Activated CD4-positive, alpha-beta T cell treated with anti-CD3 and anti-CD28 coated beads, Interleukin-2, Interleukin-4, amounts not matched to agents 100 ng/mL and 50 ng/mL, durations not matched to agents 16 hours and 8 hours (primary cell): ENCODE measurements around the gene C10orf53.

ENCODE experiments used
- DNase-seq: peaks from one replicate; pipeline ENCODE4 v3.0.0-alpha.2; 2020; ENCODE audit warnings: low spot score

Gene C10orf53

GRCh38 chr10:49679480-49679893, at the start of gene C10orf53:
TSS of gene C10orf53 (plus strand) at chr10:49679651. CDS start at chr10:49679698, 47 bp downstream.
- DNase-seq = peak; percentile 34

- no peak for DNase-seq
These were observed 47.5 kb upstream of the C10orf53 start for GRCh38 chr10:49631975-49632374.

GRCh38 chr10:49632406-49633317, 46.8 kb upstream of the C10orf53 start:
- no peak for DNase-seq

GRCh38 chr10:49633327-49634068, 46.0 kb upstream of the C10orf53 start:
- DNase-seq = no peak

- no peak for DNase-seq
These were observed 45.3 kb upstream of the C10orf53 start for GRCh38 chr10:49634069-49634660.

GRCh38 chr10:49642311-49642710, 37.1 kb upstream of the C10orf53 start:
- no peak for DNase-seq

- DNase-seq = no peak
These were observed 36.0 kb upstream of the C10orf53 start for GRCh38 chr10:49643241-49644034.

GRCh38 chr10:49644035-49644646, 35.3 kb upstream of the C10orf53 start:
- DNase-seq = no peak

GRCh38 chr10:49645417-49645816, 34.0 kb upstream of the C10orf53 start:
- no peak for DNase-seq

GRCh38 chr10:49645871-49646870, 33.3 kb upstream of the C10orf53 start:
- DNase-seq = no peak

- DNase-seq = no peak
These were observed 31.9 kb upstream of the C10orf53 start for GRCh38 chr10:49647554-49647953.

- no peak for DNase-seq
These were observed 31.3 kb upstream of the C10orf53 start for GRCh38 chr10:49647985-49648795.

GRCh38 chr10:49649294-49649693, 30.2 kb upstream of the C10orf53 start:
- peak; percentile 28 for DNase-seq

- no peak for DNase-seq
These were observed 29.3 kb upstream of the C10orf53 start for GRCh38 chr10:49649936-49650723.

GRCh38 chr10:49650724-49651034, 28.8 kb upstream of the C10orf53 start:
- no peak for DNase-seq

- no peak for DNase-seq
These were observed 28.2 kb upstream of the C10orf53 start for GRCh38 chr10:49651039-49651835.

- DNase-seq = no peak
These were observed 27.5 kb upstream of the C10orf53 start for GRCh38 chr10:49651917-49652316.
